HG02852 (cell line): ENCODE measurements around the gene ZKSCAN2.

Experiments used
- ATAC-seq: cut with Tn5 transposase; IDR thresholded peaks from one replicate; pipeline ENCODE4 v1.9.1; 2021; ENCODE audit warnings: mild to moderate bottlenecking, moderate library complexity; ENCODE audit not compliant: unreplicated experiment

ZKSCAN2 gene

DNA sequence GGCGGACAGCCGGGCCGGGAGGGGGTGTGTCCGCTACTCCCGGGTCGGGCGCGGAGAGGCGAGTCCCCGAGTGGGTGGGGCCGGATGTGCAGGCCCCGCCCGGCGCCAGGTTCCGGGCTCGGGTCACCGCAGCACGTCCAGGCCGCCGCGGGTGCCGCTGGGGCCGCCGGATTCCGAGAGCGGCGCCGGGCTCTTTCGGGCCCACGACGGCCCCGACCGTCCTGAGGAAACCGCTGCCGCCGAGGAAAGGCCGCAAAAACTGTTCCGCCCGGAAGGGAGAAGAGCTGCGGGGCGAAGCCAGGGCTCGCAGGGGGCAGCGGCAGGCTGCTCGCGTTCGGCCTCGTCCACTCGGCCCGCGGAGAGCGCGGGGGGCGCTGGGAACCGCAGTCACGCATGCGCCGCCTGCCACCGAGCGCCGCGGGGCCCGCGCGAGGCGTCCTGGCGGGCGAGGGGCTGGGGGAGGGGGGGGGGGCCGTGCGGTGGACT lies at the start of gene ZKSCAN2:
TSS of gene ZKSCAN2 (minus strand) at position 376 of the 486 bp plus-strand sequence. CDS start 718 bp downstream, outside the sequence.
- ATAC-seq, result peak; percentile 83

GRCh38 chr16:25299792-25300590 lies 42.3 kb upstream of the ZKSCAN2 start:
- no peak for ATAC-seq

DNA sequence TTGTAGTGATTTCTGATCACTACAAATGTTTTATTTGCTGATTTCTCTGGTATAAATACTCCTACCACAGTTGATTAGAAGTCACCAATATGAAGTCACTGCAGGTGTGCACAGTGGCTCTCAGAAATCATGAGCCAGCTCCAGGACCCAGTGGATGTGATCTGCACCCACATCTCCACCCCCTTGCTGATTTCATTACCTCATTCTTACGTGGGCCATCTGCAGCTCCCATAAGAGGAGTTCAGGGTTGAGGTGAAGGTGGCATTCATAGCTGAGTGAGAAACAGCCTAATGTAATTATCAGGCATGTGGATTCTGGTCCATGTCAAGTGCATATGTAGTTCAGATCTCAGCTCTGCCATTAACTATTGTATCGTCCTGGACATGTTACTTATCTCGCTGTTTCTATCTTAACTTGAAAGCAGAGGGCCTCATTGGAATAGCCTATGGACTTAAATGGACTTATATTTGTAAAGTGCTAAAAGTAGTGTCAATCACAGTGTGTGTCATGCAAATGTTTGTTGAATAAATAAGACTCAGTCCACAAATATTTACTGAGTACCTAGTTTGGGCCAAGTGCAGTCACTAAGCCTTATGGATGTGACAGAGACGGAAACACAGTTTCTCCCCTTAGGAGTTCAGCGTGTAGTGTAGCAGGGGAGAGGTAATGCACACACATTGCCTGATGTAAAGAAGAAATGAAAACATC lies 40.7 kb upstream of the ZKSCAN2 start:
- no peak for ATAC-seq

GRCh38 chr16:25297151-25297787 lies 39.6 kb upstream of the ZKSCAN2 start:
- no peak for ATAC-seq

DNA sequence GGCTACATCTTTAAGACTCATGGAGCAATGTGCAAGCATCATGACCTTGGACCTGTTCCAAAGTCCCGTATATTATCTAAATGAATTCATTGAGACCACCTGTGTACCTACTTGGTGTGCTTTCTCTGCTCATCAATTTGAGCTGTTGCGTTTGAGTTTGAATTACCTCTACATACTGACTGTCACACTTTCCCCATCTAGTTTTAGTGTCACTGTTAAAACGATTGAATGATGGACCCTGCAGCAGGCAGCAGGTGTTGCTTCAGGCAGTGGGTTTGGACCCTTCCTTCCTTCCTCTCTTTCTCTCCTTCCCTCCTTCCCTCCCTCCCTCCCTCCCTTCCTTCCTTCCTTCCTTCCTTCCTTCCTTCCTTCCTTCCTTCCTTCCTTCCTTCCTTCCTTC lies 33.9 kb upstream of the ZKSCAN2 start:
- ATAC-seq, result no peak

DNA sequence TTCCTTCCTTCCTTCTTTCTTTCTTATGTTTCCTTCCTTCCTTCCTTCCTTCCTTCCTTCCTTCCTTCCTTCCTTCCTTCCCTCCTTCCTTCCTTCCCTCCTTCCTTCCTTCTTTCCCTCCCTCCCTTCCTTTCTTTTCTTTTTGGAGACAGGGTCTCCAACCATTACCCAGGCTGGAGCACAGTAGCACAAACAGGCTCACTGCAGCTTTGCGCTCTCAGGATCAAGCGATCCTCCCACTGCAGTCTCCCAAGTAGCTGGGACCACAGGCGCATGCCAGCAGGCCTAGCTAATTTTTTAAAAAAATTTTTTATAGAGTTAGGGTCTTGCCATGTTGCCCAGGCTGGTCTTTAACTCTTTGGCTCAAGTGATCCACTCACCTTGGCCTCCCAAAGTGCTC lies 31.8 kb upstream of the ZKSCAN2 start:
- no peak for ATAC-seq

DNA sequence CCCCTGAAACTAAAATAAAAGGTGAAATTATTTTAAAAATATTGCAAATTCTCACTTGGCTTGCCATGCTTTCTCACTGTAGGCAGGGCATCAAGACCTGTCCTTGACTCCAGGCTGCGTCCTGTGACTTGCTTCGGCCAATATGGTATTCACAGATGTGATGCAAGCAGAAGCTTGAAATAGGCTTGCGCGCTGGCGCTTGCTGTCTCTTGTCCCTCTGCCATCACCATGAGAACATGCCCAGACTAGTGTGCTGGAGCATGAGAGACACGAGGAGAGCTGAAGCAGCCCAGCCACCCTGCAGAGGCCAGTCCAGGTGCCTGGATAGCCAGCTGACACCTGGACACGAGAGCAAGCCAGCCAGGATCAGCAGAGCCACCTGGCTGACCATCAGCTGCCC lies 21.8 kb upstream of the ZKSCAN2 start:
- no peak for ATAC-seq

- no peak for ATAC-seq
Measured at GRCh38 chr16:25271421-25271820, 13.8 kb upstream of the ZKSCAN2 start.

- ATAC-seq, result no peak
Measured at GRCh38 chr16:25270577-25270976, 12.9 kb upstream of the ZKSCAN2 start.

DNA sequence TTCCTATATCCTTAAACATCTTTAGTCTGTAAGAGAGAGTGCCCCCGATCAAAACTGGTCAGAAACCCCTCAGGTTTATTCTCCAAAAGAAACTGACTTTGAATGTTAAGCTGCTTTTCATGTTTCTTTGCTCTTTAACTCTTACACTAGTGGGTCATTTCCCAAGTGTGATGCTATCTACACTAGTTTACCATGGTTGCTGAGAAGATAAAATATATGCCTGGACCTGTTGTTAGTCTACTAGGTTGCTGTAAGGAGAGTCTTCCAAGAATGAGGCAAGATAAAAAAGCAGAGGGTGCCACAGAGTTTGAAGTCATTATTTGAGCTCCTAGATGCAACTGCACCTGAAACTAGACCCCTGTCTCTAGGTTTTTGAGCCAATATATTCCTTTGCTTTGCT lies 12.2 kb upstream of the ZKSCAN2 start:
- no peak for ATAC-seq

GRCh38 chr16:25265968-25266367 lies 8.3 kb upstream of the ZKSCAN2 start:
- ATAC-seq, result no peak

GRCh38 chr16:25264597-25264996 lies 7.0 kb upstream of the ZKSCAN2 start:
- no peak for ATAC-seq

GRCh38 chr16:25260416-25260815 lies 2.8 kb upstream of the ZKSCAN2 start:
- ATAC-seq, result no peak

GRCh38 chr16:25258861-25259179 lies 1.2 kb upstream of the ZKSCAN2 start:
- no peak for ATAC-seq

- ATAC-seq, result peak; percentile 38
Measured at GRCh38 chr16:25257956-25258860, 563 bp upstream of the ZKSCAN2 start.

- ATAC-seq, result peak; percentile 5
Measured at GRCh38 chr16:25256695-25257469, 763 bp downstream of the ZKSCAN2 start.

- ATAC-seq, result no peak
Measured at GRCh38 chr16:25253322-25253721, 4.3 kb downstream of the ZKSCAN2 start.

DNA sequence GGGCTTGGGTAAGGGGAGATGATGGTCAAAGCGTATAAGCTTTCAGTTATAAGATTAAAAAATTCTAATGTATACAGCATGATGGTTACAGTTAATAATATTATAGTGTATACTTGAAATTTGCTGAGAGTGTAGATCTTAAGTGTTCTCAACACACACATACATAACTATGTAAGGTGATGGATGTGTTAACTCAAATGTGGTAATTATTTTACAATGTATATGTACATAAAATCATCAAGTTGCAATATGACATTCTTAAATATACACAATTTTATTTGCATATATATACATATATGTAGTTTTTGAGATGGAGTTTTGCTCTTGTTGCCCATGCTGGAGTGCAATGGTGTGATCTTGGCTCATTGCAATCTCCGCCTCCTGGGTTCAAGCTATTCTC lies 7.2 kb downstream of the ZKSCAN2 start:
- ATAC-seq, result no peak

GRCh38 chr16:25235991-25236390 lies 21.7 kb downstream of the ZKSCAN2 start:
- no peak for ATAC-seq

DNA sequence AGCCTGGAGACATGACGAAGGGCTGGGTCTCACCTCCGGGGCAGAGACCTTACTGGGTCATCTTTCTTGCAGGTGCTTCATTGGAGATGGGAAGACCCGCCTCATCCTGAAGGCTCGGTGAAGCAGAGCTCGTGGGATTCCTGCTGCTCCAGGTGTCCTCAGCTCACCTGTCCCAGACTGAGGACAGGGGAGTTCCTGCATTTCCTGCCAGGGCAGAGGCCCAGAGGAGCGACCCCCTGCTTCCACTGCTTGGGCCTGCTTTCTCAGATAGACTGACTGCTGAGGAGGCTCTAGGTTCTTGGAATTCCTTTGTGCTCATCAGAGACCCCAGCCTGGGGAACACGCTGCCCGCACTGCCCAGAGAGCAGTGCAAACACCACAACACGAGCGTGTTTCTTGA lies 29.3 kb downstream of the ZKSCAN2 start:
- no peak for ATAC-seq
